ENCODE data around the gene LYZL4. TPM values are rescaled to one million over a fixed set of nuclear protein-coding genes. Genes with fewer than 3 reads are reported as not detected.
A peak's percentile ranks its signal among the peaks of the same experiment; 100 is the strongest.

The LYZL4 gene
- total and polyA plus RNA-seq, 2 of the 13 experiments (the other 11 are each of a cell fraction or from before 2014, with no cell fraction given) = not detected

- TF ChIP-seq PRDM15 (CRISPR knock-in tag; IDR thresholded peaks at IDR 0.05) (peak; percentile 83; the same call in 1 of the 2 replicates), MYPOP (CRISPR knock-in tag; IDR thresholded peaks at IDR 0.05) (no peak), ZNF280D (CRISPR knock-in tag; IDR thresholded peaks at IDR 0.05) (no peak), SP1 (IDR thresholded peaks at IDR 0.05) (no peak), SP1 (CRISPR knock-in tag; IDR thresholded peaks at IDR 0.05) (no peak), ZNF333 (CRISPR knock-in tag; IDR thresholded peaks at IDR 0.05; ENCODE audit: borderline replicate concordance) (no peak), HOXA9 (CRISPR knock-in tag; IDR thresholded peaks at IDR 0.05; ENCODE audit: borderline replicate concordance) (no peak), SAP130 (CRISPR knock-in tag; IDR thresholded peaks at IDR 0.05; ENCODE audit: low read depth) (no peak), NPAS2 (CRISPR knock-in tag; IDR thresholded peaks at IDR 0.05; ENCODE audit: borderline replicate concordance) (no peak), ZBTB33 (CRISPR knock-in tag; IDR thresholded peaks at IDR 0.05) (no peak), BCLAF1 (IDR thresholded peaks at IDR 0.05) (no peak)
These were observed 33.5 kb upstream of the LYZL4 start (continued) for GRCh38 chr3:42443819-42444436.

Measured in HepG2 (cell line).